ENCODE data around the gene HIVEP2. TPM values are rescaled to one million over a fixed set of nuclear protein-coding genes. Genes with fewer than 3 reads are reported as not detected.

HIVEP2 gene
- total and polyA plus RNA-seq, 3 donors from 2014 or later = 4.7 to 10.8 (median 10.7) TPM

DNA sequence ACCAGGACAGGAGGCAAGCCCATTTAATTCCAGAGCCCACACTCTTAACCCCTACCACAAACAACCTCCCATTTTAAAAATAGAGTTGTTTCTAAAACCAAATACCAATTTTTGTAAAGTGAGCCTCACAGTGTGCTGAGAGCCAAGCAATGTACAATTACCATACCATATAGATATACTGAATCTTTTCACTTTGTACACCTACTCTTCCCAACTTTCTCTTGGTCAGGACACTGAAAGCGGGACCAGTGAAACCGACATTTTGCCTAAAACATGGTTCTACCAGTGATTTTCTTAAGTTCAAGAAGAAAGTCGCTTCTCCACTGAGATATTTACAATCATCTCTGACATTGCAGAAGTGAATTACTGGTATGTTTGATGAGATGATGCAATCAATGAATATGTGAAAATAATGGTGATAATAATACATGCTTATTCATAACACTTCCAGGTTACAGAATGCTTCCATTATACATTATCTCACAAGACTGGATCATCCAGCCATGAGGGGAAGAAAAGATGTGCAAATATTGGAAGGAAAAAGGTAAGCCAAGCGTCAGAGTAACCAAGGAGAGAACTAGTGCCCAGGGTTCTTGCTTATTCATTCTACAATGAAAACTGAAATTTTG, 74.1 kb downstream of the HIVEP2 start:
- DNase-seq = no peak
- 83 to 96% methylated on average over 4 of the region's 4 CpGs for WGBS, 2 donors
- Histone ChIP-seq H3K36me3 (ENCODE audit: low read depth, missing control alignments) (no peaks in the 10 kb centered on the region), H3K27ac (no peak overlapping the region), H3K27me3 (no peaks in the 10 kb centered on the region), H3K4me1 (peaks cover 15% of the 10 kb centered on the region), H3K9me3 (no peaks in the 10 kb centered on the region), H3K4me3 (no peak overlapping the region)
- intact Hi-C loops (cut with DNase I; ENCODE audit: low total_unique reads) = loop anchor here (10.0 kb wide), 1 partner anchor 74 kb away; the partner anchor contains the start of gene HIVEP2
- TF ChIP-seq, protein P1, sequence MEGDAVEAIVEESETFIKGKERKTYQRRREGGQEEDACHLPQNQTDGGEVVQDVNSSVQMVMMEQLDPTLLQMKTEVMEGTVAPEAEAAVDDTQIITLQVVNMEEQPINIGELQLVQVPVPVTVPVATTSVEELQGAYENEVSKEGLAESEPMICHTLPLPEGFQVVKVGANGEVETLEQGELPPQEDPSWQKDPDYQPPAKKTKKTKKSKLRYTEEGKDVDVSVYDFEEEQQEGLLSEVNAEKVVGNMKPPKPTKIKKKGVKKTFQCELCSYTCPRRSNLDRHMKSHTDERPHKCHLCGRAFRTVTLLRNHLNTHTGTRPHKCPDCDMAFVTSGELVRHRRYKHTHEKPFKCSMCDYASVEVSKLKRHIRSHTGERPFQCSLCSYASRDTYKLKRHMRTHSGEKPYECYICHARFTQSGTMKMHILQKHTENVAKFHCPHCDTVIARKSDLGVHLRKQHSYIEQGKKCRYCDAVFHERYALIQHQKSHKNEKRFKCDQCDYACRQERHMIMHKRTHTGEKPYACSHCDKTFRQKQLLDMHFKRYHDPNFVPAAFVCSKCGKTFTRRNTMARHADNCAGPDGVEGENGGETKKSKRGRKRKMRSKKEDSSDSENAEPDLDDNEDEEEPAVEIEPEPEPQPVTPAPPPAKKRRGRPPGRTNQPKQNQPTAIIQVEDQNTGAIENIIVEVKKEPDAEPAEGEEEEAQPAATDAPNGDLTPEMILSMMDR (IDR thresholded peaks at IDR 0.05) = no peak
- TF ChIP-seq POLR2A (IDR thresholded peaks at IDR 0.05) = no peak

DNA sequence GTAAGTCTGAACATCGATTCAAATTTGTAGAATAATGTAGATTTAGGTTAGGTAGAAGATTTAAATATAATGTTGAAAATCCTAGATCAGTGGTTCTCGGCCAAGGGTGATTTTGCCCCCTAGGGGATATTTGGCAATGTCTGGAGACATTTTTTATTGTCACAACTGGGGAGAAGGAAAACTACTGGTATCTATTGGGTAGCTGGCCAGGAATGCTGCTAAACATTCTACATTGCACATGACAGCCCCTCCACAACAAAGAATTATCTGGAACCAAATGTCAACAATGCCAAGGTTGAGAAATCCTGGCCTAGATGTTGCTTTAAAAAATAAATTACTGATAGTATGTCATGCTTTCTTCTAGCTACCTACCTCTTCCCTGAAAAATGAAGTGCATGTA, 76.1 kb downstream of the HIVEP2 start:
- Histone ChIP-seq H3K27me3 (no peaks in the 10 kb centered on the region), H3K27ac (no peak overlapping the region), H3K9me3 (no peaks in the 10 kb centered on the region), H3K36me3 (ENCODE audit: low read depth, missing control alignments) (no peaks in the 10 kb centered on the region), H3K4me1 (peaks cover 15% of the 10 kb centered on the region), H3K4me3 (no peak overlapping the region)
- WGBS, 2 donors = 95% methylated on average over 2 of the region's 2 CpGs
- TF ChIP-seq, protein P1 (IDR thresholded peaks at IDR 0.05) = no peak
- TF ChIP-seq POLR2A (IDR thresholded peaks at IDR 0.05) = no peak
- DNase-seq = no peak
- intact Hi-C loops (cut with DNase I; ENCODE audit: low total_unique reads) = no loop called here

DNA sequence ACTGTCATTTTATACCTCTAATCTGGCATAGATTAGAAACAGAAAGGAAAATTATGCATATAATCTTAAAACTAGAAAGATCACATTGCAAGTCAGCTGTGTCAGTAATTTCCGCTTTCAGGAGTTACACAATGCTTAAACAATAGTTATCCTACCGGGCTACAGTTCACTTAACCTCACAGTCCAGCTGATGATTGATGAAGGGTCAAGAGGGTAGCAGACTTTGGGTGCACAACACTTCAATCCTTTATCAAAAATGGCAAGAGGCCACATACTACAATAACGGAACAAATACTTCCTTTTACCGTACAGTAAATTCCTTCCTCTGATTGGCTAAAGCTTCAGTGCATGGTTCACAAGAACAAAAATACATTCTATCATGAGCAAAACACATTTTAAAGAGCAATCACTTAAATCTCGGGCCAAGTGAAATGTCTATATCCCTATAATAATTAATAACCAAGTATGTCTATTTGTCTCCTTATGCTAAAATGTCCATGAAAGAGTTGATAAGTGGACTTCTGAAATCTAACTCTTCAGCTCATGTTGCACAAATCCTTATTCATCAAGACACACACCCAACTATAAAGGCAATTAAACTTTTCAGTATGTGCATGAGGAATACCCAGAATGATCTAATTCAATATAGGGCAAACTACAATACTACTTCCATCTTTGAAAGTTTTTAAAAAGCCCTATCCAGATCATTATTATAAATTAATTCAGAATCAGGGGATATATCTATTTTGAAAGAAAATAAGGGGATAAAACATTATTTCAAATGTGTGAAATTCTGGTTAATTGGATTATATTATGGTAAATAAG, 76.8 kb downstream of the HIVEP2 start:
- intact Hi-C loops (cut with DNase I; ENCODE audit: low total_unique reads) = no loop called here
- H3K36me3 ChIP-seq (ENCODE audit: low read depth, missing control alignments) = no peaks in the 10 kb centered on the region
- TF ChIP-seq POLR2A (IDR thresholded peaks at IDR 0.05) = no peak
- TF ChIP-seq, protein P1 (IDR thresholded peaks at IDR 0.05) = no peak
- no peaks in the 10 kb centered on the region for H3K27me3 ChIP-seq
- H3K4me3 ChIP-seq = no peak overlapping the region
- peaks cover 15% of the 10 kb centered on the region for H3K4me1 ChIP-seq
- no peak for DNase-seq
- H3K9me3 ChIP-seq = no peaks in the 10 kb centered on the region
- WGBS, 2 donors = 65 to 68% methylated on average over 5 of the region's 5 CpGs
- H3K27ac ChIP-seq = no peak overlapping the region

DNA sequence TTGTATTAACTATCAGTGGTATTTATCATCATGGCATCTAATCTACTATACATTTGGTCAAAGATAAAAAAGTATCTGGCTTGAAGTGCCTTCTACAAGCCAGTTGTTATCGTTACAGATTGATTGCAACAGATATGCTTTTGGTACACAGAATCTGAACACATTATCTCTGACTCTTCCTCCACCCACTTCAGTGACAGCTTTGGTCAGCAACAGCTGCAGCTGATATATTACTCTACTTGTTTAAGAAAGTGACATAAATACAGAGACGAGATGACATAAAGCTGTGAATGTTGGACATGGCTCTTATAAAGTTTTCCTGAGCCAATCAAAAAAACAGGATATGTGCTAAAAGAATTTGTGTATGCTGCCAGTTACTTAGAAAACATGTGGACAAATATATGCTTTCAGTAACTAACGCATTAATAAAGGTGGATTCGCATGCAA, 77.6 kb downstream of the HIVEP2 start:
- 69 to 89% methylated on average over 4 of the region's 4 CpGs for WGBS, 2 donors
- no peak overlapping the region for H3K27ac ChIP-seq

More for the DNA sequence above, 77.6 kb downstream of the HIVEP2 start:
- intact Hi-C loops (cut with DNase I; ENCODE audit: low total_unique reads) = no loop called here
- H3K9me3 ChIP-seq = no peaks in the 10 kb centered on the region
- peaks cover 15% of the 10 kb centered on the region for H3K4me1 ChIP-seq
- no peak for DNase-seq
- TF ChIP-seq POLR2A (IDR thresholded peaks at IDR 0.05) = no peak
- TF ChIP-seq, protein P1 (IDR thresholded peaks at IDR 0.05) = no peak
- no peaks in the 10 kb centered on the region for H3K36me3 ChIP-seq (ENCODE audit: low read depth, missing control alignments)
- H3K27me3 ChIP-seq = no peaks in the 10 kb centered on the region
- H3K4me3 ChIP-seq = no peak overlapping the region
